HG03039 (cell line): ENCODE measurements around the gene PCDHGA9.
"Not testable (repeated sequence)": the region's sequence is repeated elsewhere in the genome, so short reads cannot be mapped to it uniquely, and the experiment has no call there.

Experiments used
- ATAC-seq: cut with Tn5 transposase; IDR thresholded peaks from one replicate; pipeline ENCODE4 v1.9.1; 2021; ENCODE audit warnings: mild to moderate bottlenecking, moderate library complexity; ENCODE audit not compliant: unreplicated experiment

Gene PCDHGA9

GRCh38 chr5:141413540-141414069 lies 11.0 kb downstream of the PCDHGA9 start:
- ATAC-seq = no peak

- not testable (repeated sequence) for ATAC-seq
Measured at GRCh38 chr5:141414548-141415274, 12.1 kb downstream of the PCDHGA9 start.

GRCh38 chr5:141415275-141415618 lies 12.7 kb downstream of the PCDHGA9 start:
- not testable (repeated sequence) for ATAC-seq

GRCh38 chr5:141417494-141418172 lies 15.1 kb downstream of the PCDHGA9 start, which contains the start of gene PCDHGB7:
Gene PCDHGB7, plus strand, starts transcription at chr5:141417677. Its CDS starts 183 bp downstream, at chr5:141417860.
- peak; percentile 81 for ATAC-seq

- no peak for ATAC-seq
Measured at GRCh38 chr5:141419074-141419880, 16.7 kb downstream of the PCDHGA9 start.

GRCh38 chr5:141420855-141421488 lies 18.4 kb downstream of the PCDHGA9 start, which contains the start of gene PCDHGA11:
Gene PCDHGA11, plus strand, starts transcription at chr5:141421051. Its CDS starts 177 bp downstream, at chr5:141421228.
- no peak for ATAC-seq

- ATAC-seq = no peak
Measured at GRCh38 chr5:141421489-141421855, 18.9 kb downstream of the PCDHGA9 start.

GRCh38 chr5:141422742-141423291 lies 20.2 kb downstream of the PCDHGA9 start:
- ATAC-seq = no peak

- no peak for ATAC-seq
Measured at GRCh38 chr5:141427783-141428426, 25.3 kb downstream of the PCDHGA9 start.

- peak; percentile 61 for ATAC-seq
Measured at GRCh38 chr5:141430332-141431113, 27.9 kb downstream of the PCDHGA9 start, which contains the start of gene PCDHGA12. Gene PCDHGA12, plus strand, starts transcription at chr5:141430507. Its CDS starts 253 bp downstream, at chr5:141430760.

GRCh38 chr5:141431286-141431685 lies 28.7 kb downstream of the PCDHGA9 start:
- ATAC-seq = no peak

- ATAC-seq = not testable (repeated sequence)
Measured at GRCh38 chr5:141432308-141432707, 29.7 kb downstream of the PCDHGA9 start.

GRCh38 chr5:141432726-141433125 lies 30.1 kb downstream of the PCDHGA9 start:
- not testable (repeated sequence) for ATAC-seq

- ATAC-seq = no peak
Measured at GRCh38 chr5:141434006-141434405, 31.4 kb downstream of the PCDHGA9 start.

- ATAC-seq = no peak
Measured at GRCh38 chr5:141437221-141437620, 34.6 kb downstream of the PCDHGA9 start.

GRCh38 chr5:141439411-141440141 lies 37.0 kb downstream of the PCDHGA9 start:
- ATAC-seq = no peak

- no peak for ATAC-seq
Measured at GRCh38 chr5:141440341-141440740, 37.8 kb downstream of the PCDHGA9 start.

- no peak for ATAC-seq
Measured at GRCh38 chr5:141441571-141442170, 39.1 kb downstream of the PCDHGA9 start.
